HG03095 (cell line): Measurements from ENCODE around the gene CHD9NB.

Experiments used
- ATAC-seq: cut with Tn5 transposase; IDR thresholded peaks from one replicate; pipeline ENCODE4 v1.9.1; 2021; ENCODE audit warnings: moderate library complexity; ENCODE audit not compliant: unreplicated experiment

CHD9NB gene

DNA sequence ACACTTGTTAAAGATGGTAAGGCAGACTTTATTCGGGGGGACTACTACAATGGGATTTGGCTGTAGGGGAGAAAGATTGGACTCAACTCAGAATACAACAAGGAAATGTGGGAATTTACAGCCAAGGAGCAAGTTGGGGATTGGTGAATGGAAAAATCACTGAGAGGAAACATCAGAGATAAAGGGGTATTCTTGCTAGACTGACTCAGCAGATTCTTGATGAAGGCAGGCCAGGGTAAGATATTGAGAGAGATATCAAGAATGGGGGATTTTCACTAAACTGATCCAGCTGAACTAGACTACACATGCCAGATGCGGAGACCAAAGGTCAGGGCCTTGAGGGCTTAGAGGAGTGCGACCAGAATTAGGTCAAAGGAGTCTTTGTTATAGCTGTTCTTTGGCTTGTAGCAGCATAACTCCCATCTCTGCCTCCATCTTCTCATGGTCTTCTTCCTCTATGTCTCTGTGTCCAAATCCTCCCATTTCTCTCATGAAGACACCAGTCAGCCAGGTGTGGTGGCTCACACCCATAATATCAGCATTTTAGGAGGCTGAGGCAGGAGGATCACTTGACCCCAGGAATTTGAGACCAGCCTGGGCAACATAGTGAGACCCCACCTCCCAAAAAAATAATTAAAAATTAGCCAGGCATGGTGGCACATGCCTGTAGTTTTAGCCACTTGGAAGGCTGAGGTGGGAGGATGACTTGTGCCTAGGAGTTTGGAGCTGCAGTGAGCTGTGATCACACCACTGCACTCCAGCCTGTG is 17.3 kb downstream of the CHD9NB start:
- ATAC-seq: no peak

DNA sequence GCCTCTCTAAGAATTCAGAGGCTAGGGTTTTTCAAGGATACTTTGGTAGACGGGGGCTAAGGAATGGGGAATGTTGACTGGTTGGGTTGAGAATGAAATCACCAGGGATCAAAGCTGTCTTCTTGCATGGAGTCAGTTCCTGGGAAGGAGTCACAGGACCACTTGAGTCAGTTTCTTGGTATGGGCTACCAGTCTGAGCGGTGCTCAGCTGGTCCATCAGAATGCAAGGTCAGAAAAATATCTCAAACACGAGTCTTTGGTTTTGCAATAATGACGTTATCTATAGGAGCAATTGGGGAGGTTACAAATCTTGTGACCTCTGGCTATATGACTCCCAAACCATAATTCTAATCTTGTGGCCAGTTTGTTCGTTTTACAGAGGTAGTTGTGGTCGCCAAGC is 18.4 kb downstream of the CHD9NB start:
- no peak for ATAC-seq

DNA sequence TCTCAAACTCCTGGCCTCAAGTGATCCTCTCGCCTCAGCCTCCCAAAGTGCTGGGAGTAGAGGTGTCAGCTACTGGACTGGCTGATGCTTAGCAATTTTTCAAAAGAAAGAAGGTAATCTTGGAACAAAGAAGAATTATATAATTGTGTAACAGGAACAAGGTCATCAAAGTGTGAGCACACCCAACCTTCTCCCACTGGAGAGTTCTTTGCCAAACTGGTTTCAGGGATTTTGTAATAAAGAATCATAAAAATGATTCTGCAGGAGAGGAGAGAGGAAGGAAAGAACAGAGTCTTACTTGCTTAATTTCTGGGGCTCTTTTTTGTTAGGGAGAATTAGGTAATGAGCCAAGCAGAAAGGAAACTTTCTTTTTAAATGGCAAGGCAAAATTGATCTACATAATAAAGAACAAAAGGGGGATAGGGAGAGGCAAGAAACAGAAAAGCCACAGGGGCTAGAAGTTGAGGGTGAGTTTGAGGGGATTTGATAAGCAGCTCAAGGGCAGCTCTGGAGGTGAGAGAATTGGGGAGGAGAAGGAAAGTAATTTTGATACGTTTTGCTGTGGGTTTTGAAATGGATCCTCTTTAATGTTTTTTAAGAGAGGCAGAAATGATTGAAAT is 21.3 kb downstream of the CHD9NB start:
- no peak for ATAC-seq

DNA sequence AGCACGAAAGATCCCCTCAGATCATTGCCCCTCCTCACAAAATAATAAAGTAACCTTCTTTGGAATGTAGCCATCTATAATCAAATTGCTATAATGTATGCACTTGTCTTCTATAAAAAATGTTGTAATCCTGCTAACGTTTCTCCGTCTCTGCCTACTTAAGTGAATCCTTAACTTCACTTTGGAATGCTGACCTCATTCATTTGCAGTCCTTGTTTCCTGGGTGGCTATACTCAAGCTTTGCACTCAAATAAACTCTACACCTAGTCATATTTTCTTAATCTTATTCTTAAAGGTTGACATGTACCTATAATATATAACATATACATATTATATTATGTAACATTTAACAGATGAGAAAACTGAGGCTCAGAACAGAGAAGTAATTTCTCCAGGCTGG is 22.7 kb downstream of the CHD9NB start:
- ATAC-seq: no peak

DNA sequence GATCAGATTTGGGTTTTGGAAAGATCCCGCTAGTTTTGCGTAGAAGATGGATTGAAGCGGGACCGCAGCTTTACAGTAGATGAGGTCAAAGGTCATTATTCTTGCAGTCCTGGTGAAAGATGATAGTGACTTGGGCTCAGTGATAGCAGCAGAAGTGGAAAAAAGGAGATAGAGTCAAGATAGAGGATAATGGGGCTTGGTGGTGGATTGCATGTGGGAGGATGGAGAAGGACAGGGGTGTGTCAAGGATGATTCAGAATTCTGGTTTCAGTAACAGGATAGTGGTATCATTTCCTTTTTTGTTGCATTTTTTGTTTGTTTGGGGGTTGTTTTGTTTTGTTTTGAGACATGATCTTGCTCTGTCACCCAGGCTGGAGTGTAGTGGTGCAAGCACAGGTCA is 28.7 kb downstream of the CHD9NB start:
- ATAC-seq: no peak

DNA sequence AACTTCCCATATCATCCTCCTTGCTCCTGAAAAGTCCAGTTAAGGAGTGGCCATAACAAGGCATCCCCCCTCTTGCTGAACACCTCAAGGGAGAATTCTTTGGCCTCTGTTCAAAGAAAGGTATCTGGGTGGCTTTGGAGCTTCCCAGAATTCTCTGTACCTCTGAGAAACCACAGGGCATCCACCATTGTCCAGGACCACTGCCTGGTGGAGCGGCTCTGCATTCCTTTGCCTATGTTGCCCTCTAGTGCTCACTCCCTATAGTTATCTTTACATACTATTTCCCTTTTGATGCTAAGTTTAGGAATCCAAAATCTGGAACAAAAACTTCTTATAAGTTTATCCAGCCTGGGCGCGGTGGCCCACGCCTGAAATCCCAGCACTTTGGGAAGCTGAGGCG is 30.3 kb downstream of the CHD9NB start:
- ATAC-seq: no peak

DNA sequence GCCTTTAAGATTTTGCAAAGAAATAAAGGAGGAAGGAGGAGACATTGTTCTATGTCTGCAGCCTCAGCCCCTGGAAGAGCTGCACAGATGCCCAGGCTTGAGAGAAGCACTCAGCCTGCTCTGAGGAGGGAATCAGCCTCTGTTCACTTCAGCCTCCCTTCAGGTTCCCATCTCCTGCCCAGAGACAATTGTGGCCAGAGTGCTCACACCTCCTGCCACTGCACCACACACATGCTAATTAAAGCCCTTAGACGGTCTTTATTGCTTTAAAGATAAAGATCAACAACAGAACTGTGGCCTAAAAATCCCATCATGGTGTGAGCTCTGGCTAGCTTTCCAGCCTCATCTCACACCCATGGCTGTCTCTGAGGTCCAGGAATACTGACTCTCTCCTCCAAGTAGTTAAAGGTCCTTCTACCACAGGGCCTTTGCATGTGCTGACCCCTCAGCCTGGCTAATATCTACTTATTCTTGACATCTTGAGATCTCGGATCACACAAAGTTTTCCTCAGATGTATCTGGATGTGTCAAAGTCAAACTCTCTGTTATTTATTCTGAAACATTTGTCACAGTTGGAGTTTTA is 33.8 kb downstream of the CHD9NB start:
- no peak for ATAC-seq

DNA sequence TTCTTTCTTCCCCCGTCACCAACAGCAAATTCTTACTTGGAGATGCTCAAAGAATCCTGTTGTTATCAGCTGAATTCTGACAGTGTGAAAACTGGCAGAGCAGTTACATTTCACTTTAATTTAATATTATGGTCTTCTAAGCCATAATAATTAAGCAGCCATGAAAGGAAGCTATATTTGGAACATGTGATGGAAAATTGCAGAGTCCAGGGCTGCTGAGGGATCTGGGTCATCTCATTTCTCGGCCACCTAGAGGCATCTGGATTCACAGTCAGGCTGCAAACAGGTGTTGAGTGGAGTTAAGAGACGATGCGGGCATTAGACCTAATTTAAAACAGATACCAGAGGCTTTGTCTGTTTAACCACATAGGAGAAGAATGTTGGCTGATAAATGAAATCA is 38.4 kb downstream of the CHD9NB start:
- ATAC-seq: no peak

DNA sequence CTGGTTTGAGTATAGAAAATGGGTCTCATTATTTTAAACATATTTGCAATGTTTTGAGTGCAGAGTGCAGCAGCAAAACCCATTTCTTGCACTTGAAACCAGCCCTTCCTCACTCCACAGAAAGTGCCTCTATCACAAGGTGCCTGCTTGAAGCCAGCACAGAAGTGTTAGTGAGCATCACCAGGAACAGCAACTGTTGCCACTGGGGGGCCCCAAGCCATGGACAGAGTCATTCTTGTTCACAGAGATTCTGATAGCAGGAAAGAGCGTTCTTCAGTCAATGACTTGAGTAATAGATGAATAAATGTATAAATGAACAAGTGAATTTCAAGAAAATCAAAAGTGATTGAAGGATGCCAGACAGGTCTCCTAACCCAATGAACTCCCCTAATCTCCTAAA is 45.6 kb downstream of the CHD9NB start:
- no peak for ATAC-seq

DNA sequence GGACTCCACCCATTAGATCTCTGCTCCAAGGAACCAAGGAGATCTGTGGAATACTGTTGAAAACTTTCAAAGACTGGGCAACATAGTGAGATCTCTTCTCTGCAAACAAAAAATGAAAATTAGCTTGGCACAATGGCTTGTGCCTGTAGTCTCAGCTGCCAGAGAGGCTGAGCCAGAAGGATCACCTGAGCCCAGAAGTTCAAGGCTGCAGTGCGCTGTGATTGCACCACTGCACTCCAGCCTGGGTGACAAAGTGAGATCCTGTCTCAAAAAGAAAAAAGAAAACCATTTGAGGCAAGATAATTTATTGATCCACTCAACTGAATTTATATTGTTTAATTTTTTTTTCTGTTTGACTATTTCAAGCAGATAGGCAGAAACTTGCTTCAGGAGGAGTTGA is 54.8 kb downstream of the CHD9NB start:
- ATAC-seq: no peak

DNA sequence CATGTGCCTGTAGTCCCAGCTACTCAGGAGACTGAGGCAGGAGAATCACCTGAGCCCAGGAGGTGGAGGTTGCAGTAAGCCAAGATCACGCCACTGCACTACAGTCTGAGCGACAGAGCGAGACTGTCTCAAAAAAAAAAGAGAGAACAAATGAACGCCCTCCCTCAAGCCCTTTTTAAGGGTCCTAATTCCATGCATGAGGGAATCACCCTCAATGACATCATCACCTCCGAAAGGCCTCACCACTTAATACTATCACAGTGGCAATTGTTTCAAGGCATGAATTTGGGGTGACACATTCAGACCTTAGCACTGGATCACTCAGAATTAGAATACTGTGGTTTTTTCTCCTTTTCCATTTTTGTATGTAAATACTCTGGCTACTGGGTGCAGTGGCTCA is 57.8 kb downstream of the CHD9NB start:
- ATAC-seq: no peak

DNA sequence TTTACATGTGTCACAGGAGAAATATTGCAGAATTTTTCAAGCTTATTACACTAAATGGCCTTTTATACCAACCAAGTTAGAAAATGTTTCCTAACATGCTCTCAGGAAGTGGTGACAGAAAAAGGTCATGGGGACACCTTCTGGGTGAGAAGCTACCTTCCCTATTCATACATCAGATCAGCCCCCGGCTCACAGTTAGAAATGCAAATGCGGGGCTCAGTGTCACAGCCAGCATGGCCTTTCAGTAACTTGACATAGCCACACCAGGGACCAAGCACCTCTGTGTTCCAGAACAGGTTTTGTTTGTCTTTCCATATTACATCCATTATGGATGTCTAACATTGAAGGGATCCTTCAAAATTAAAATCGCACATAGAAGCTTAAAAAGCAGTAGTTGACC is 59.5 kb downstream of the CHD9NB start:
- no peak for ATAC-seq

DNA sequence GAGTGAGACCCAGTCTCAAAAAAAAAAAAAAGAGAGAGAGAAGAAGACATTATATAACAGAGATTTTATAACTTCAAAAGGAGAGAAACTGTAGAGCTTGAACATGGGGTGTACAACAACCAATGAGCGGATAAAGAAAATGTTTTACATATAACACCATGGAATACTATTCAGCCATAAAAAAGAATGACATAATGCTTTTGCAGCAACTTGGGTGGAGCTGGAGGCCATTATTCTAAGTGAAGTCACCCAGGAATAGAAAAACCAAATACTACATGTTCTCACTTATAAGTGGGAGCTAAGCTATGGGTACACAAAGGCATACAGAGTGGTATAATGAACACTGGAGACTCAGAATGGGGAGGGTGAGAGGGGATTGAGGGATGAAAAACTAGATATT is 61.1 kb downstream of the CHD9NB start:
- no peak for ATAC-seq
